GM21447 (cell line): ENCODE data around the gene PSMB1.

Experiments used
- ATAC-seq: cut with Tn5 transposase; IDR thresholded peaks from one replicate; pipeline ENCODE4 v1.9.1; 2021; ENCODE audit not compliant: unreplicated experiment

PSMB1 gene

DNA sequence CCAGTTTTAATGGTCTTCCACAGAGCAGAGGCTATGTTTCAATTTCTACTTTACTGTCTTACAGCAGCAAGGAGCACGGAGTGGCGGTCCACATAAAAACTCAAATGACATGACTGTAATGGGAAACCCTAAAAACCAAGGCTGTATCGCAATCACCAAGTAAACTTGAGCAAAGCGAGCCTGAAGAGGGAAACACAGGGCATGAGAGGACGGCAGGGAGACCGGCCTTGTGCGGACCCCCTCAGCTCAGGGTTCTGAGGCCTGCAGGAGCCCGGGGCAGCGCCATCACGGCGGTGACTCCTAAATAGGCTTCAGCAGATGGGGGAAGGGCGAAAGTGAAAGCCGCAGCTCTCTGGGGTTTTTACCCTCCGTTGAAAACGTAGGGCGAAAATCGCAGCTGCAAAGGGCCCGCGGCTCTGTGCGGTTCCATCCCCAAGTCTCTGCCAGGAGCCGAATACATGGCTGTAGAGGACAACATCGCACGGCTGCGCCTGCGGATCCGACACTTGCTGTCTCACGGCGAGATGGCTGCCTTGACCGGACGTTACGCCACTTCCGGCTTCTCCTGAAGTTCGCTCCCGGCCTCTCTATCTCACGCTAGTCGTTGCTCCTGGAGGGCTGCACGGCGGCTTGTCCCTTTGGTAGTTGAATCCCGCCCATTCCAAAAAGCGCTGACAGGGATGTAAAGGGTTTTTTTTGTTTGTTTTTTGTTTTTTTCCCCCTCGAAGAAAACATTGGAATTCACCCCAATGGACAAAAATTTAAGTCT lies at the start of gene PSMB1:
Gene PSMB1 (minus strand): TSS at position 543 of the 769 bp plus-strand sequence. CDS start 65 bp downstream, at position 478.
- peak; percentile 58 for ATAC-seq

DNA sequence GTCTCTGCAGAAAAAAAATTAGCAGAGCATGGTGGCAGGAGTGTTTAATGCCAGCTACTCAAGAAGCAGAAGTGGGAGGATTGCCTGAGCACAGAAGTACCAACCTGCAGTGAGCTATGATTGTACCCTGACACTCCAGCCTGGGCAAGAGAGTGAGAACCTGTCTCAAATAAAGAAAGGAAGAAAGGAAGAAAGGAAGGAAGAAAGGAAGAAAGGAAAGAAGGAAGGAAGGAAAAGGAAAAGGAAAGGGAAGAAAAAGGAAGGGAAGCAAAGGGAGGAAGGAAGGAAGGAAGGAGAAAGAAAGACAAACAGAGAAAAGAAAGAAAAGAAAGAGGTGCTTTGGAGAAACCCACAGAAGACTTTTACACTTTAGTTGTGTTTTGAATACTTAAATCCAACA lies 44.2 kb upstream of the PSMB1 start:
- ATAC-seq: no peak

- no peak for ATAC-seq
Measured at GRCh38 chr6:170596426-170596825, 43.3 kb upstream of the PSMB1 start.

DNA sequence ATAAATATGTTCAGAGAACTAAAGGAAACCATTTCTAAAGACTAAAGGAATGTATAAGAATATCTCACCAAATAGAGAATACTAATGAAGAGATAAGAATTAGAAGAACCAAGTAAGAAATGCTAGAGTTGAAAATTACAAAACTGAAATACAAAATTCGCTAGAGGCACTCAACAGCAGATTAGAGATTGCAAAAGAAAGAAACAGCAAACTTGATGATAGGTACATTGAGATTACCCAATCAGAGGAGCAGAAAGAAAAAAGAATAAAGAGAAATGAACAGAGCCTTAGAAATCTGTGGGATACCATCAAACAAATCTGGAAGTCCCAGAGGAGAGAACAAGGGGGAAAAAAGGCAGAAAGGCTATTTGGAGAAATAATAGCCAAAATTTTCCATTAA lies 37.6 kb upstream of the PSMB1 start:
- no peak for ATAC-seq

- peak; percentile 32 for ATAC-seq
Measured at GRCh38 chr6:170584954-170585498, 31.9 kb upstream of the PSMB1 start.

- ATAC-seq: peak; percentile 98
Measured at GRCh38 chr6:170584181-170584953, 31.3 kb upstream of the PSMB1 start, which contains the start of gene PDCD2. Gene PDCD2, minus strand, starts transcription at chr6:170584637. Its CDS starts 56 bp downstream, at chr6:170584581.

DNA sequence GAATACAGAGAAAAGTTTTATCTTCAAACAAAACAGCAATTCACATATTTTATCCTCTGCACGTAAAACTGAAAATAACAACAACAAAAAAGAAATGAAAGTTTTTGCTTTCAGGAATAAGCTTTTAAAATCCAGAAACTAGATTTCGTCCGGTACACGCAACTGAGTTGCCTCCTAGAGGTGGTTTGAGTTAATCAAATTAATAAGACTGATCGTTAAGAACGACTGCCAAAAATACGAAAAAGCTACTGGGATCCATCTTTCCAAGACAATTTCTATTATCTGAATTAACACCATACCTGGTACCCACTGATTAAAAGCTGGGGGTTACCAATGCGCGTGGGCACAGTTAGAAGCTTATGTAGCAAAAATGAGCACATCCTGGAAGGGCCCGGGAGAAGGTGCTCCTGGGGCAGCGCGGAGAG lies 30.7 kb upstream of the PSMB1 start:
- no peak for ATAC-seq

- ATAC-seq: no peak
Measured at GRCh38 chr6:170578909-170579308, 25.8 kb upstream of the PSMB1 start.

DNA sequence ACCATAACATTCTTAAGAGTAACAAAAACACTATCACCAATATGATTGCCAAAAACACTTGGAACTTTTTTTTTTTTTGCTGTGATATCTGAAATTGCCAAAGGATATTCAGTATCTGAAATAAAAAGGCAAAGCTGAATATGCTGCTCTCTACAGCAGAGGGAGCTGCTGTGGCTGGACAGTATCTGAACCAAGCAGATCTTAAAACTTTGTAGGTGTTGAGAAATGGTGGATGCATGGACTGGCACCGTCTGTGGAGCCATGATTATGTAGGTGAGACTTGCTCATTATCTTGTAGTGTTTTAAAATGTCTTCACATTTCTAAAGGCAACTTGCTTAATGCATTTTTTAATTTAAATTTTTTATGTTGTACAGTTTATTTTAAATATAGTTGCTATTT lies 22.1 kb upstream of the PSMB1 start:
- ATAC-seq: no peak

DNA sequence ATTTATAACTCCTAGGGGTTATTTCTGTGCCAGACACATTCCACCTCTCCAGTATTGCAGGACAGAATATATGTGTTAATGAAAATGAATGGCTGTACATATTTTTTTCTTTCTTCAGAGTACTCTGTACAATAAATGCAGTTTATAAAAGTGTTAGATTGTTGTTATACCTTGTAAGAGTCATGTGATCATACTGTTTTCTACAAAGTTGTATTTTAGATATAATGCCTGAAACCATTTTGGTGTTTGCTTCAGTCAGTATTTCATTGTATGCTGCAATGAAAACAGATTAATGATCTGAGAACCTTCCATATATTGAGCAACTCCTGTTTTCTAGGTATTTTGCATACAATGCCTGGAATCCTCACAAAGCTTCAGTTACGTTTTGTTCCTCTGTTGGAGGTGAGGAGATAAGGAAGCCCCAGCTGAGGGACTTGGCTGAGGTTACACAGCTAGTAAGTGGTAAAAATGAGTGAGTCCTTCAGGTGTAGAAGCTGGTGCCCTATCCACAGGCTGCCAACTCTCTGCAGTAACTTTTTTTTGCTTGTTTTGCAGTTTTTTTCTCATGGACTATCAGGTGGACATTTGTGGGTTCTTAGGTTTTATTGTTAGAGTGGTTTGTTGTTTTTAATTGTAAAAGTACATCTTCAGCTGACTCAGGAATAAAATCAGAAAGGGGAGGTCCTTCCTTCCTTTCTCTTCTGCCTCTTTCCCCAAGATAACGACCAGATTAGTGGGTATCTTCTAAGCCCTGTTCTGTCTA lies 19.8 kb upstream of the PSMB1 start:
- no peak for ATAC-seq

DNA sequence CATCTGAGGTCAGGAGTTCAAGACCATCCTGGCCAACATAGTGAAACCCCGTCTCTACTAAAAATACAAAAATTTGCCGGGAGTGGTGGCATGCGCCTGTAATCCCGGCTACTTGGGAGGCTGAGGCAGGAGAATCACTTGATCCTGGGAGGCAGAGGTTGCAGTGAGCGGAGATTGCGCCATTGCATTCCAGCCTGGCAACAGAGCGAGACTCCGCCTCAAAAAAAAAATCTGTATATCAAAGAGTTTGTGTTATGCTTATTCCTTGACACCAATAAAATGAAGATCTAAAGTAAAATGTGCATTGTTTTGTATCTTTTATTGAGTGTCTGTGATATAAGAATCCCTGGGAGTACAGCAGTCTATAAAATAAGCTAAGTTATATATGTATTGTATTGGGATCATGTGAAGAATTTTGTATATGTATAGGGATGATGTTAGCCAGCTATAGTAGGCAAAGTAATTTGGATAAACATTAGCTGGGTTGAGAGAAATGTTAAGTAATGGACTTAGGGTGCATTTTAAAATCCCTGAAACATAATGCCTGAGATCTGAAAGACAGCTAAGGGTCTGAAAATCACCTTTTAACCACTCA lies 11.9 kb upstream of the PSMB1 start:
- ATAC-seq: no peak

DNA sequence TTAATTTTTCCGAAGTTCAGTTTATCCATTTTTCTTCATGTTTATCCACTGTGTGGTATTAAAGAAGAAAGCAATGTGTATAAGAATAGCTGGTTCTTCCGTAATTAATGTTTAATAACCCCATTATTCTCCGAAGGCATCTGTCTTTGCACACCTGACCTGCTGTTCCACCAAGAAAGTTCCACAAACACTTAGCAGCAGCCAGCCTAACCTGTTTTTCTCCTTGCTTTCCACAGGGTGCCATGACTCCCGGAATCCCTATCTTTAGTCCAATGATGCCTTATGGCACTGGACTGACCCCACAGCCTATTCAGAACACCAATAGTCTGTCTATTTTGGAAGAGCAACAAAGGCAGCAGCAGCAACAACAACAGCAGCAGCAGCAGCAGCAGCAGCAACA lies 8.4 kb upstream of the PSMB1 start:
- ATAC-seq: no peak

- no peak for ATAC-seq
Measured at GRCh38 chr6:170555305-170555704, 2.2 kb upstream of the PSMB1 start.

DNA sequence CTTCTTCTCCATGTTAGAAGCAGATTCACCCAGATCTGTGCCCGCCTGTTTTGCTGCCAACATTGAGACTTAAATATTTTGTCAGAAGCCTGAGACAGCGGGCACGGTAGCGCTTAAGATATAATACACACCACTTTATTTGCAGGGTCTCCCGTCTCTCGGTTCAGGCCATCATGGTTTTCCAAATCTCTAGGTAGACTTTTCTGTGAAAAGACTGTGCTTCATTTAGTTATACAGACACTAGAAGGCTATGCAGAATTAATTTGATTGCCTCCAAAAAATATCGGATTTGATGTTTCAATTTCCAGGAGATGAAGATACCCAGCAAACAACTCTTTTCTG lies 1.7 kb upstream of the PSMB1 start:
- ATAC-seq: no peak

GRCh38 chr6:170554013-170554795 lies 1.1 kb upstream of the PSMB1 start, which contains the start of gene TBP:
Gene TBP, plus strand, starts transcription at chr6:170554369. Its CDS starts 2,661 bp downstream, at chr6:170557030.
- peak; percentile 94 for ATAC-seq

DNA sequence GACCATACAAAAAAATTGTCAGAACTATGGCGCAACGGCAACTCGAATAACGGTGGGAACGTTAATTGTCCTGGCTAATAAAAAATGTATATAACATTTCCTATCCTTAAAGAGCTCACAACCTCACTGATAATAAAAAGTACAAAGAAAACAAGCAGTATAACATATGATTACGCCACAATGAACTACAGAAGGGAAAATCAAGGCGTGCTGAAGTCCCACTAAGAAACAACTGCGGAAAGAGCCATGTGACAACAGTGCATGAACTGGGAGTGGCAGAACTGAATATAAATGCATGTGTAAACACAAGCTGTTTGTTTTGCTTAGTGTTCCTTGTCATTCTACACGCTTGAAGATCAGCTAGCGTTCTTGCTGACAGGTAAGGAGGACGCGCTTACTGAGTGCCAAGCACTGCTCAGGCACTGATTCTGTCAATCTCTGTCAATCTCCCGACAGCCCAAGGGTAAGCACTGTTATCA lies 466 bp upstream of the PSMB1 start:
- peak; percentile 33 for ATAC-seq

GRCh38 chr6:170545405-170545804 lies 7.7 kb downstream of the PSMB1 start:
- ATAC-seq: no peak

DNA sequence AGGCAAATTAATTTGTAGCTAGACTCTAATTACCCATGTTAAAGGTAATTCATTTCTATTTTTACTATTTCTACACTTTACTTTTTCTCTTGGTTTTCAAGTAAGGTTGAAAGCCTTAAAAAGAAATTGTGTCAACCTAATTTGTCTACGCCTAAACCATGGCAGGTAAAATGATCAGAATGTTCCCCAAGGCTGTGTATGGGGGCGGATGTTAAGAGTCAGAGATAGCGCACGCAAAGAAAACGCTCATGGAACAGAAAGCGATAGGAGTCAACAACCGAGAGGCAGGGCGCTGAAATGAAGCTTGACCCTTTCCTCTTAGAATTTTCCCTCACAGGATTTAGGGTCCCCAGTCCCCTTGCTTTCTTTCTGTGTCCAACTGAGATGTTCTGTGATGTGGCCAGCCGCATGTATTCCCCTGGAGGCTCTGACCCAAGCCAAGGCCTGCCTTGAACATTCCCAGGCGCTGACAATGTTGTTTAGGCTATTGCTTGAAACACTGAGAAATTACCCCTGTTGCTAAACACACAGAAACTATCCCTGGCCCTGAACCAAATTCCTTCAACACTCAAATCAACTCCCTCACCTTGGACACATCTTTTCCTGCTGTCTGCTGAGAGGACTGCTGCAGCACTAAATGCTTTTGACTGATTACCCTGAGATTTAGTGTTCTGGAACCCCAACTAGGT lies 10.9 kb downstream of the PSMB1 start:
- no peak for ATAC-seq

DNA sequence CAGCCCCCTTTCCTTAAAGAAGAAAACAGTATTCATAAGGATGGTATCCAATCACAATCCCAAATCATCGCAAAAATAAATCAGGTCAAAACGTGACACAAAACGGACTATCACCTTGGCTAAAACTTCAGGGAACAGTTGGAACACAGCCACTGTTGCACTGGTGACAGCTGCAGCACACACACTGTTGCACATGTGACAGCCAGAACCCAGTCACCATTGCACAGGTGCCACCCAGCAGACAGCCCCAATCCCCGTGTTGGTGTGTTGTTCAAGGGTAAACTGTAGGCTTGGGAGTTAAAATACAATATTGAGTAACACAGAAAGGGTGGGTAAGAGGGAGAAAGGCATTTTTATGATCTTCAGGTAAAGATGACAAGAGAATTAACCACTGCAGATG lies 15.8 kb downstream of the PSMB1 start:
- ATAC-seq: no peak
